Pancreas (tissue), 10 donors: ENCODE data around the gene TRPM8. TPM values are rescaled to one million over a fixed set of nuclear protein-coding genes. Genes with fewer than 3 reads are reported as not detected.
A peak's percentile ranks its signal among the peaks of the same experiment; 100 is the strongest.

Experiments
- ATAC-seq, 4 donors: fragments of 200-7000 bp; cut with Tn5 transposase; one replicate each; pipeline versions ENCODE4 v1.8.0 to v1.9.1; 2020; ENCODE audit warnings: mild to moderate bottlenecking in 4 of 4, moderate library complexity in 4 of 4
- DNase-seq, 6 donors: peaks; one replicate each; pipeline ENCODE4 v3.0.0-alpha.2; 2020
- FAIRE-seq: peaks from 2 replicates; lab custom pipeline; 2012; peaks lifted over from hg19 to GRCh38; lab: Jason Lieb, UNC
- H3K27ac ChIP-seq, 4 donors: fragments of 200-600 bp; sonication (generic); 1 replicate in 3 of 4; 2 replicates in 1 of 4; pipeline versions ENCODE4 v1.5.0 to v1.8.0; 2020
- H3K27me3 ChIP-seq, 4 donors: fragments of 200-600 bp; one replicate each; pipeline ENCODE4 v1.8.0; 2021
- H3K36me3 ChIP-seq, 3 donors: fragments of 200-600 bp; sonication (generic) in 1 of 3; one replicate each; pipeline versions ENCODE4 v1.5.0 to v1.8.0; 2020 to 2021
- H3K4me1 ChIP-seq, 3 donors: fragments of 200-600 bp; one replicate each; pipeline ENCODE4 v1.8.0; 2021
- H3K4me3 ChIP-seq, 4 donors: fragments of 200-600 bp; sonication (generic) in 2 of 4; one replicate each; pipeline versions ENCODE4 v1.5.0 to v1.8.0; 2020 to 2021
- H3K9me3 ChIP-seq, 4 donors: fragments of 200-600 bp; one replicate each; pipeline ENCODE4 v1.8.0; 2021
- whole genome bisulfite sequencing, 2 donors: extraction: QIAGEN DNeasy Blood & Tissue Kit; methylation state at CpG; one replicate each; pipeline ENCODE4 v1.1.7; 2013; 5-methylcytosine and 5-hydroxymethylcytosine counted together
- intact Hi-C, 3 donors: fragments of 100-400 bp; cut with DNase I; formaldehyde crosslinking; loops; one replicate each; pipeline versions ENCODE4 v1.11.1 to v1.14.2; 2022
- polyA plus RNA-seq, 2 donors: library from polyadenylated mRNA; stranded (reverse); fragments of 200-250 nt; gene quantifications; one replicate each; pipeline ENCODE4 v1.2.3, GENCODE V29; 2013
- total RNA-seq, 6 donors: library from RNA; stranded (reverse); fragmentation: NEBNext Ultra II Directional in 4 of 6; extraction: Animal tissue kit (Norgen Biotek cat#: 25700) in 4 of 6; gene quantifications; one replicate each; pipeline versions ENCODE4 v1.2.1 to v1.2.4, GENCODE V29; 2021 to 2023
- TF ChIP-seq, protein P1 (sequence below), 4 donors: fragments of 200-600 bp; sonication (generic) in 3 of 4; IDR thresholded peaks; one replicate each; pipeline versions ENCODE4 v1.5.0 to v1.8.0; 2021; ENCODE audit warnings: antibody characterized with exemption in 4 of 4
- donor health status: healthy with polysubstance abuse.
- donor health status: DM: no; HTN: no; CAD: no; lungs with moderate emphysema.
- donor health status: DM: no; HTN: no; CAD: no.
- donor health status: control.
- donor health status: control.
- donor health status: Bipolar disorder and iron deficiency.
- donor health status: DM: yes; HTN: yes; CAD: no.
- donor health status: DM: no; HTN: no; CAD: no.
- donor health status: DM: no; HTN: no; CAD: no.
- donor health status: DM: yes; HTN: yes; CAD: no.

The TRPM8 gene
- total and polyA plus RNA-seq, 8 donors, result 0.08 to 1.00 (median 0.23) TPM; not detected in 1

GRCh38 chr2:233934524-233934923 lies 17.4 kb downstream of the TRPM8 start:
- TF ChIP-seq, protein P1, sequence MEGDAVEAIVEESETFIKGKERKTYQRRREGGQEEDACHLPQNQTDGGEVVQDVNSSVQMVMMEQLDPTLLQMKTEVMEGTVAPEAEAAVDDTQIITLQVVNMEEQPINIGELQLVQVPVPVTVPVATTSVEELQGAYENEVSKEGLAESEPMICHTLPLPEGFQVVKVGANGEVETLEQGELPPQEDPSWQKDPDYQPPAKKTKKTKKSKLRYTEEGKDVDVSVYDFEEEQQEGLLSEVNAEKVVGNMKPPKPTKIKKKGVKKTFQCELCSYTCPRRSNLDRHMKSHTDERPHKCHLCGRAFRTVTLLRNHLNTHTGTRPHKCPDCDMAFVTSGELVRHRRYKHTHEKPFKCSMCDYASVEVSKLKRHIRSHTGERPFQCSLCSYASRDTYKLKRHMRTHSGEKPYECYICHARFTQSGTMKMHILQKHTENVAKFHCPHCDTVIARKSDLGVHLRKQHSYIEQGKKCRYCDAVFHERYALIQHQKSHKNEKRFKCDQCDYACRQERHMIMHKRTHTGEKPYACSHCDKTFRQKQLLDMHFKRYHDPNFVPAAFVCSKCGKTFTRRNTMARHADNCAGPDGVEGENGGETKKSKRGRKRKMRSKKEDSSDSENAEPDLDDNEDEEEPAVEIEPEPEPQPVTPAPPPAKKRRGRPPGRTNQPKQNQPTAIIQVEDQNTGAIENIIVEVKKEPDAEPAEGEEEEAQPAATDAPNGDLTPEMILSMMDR (IDR thresholded peaks at IDR 0.05), result no peak
- DNase-seq (no peak), ATAC-seq (no peak), FAIRE-seq (no peak)
- H3K27me3 ChIP-seq, result peaks cover 0 to under 1% (median 0%) of the 10 kb centered on the region in 4 donors
- no peak overlapping the region for H3K27ac ChIP-seq
- intact Hi-C loops, result no loop called here
- 91 to 96% methylated on average over 1 of the region's 1 CpG for WGBS, 2 donors
- H3K9me3 ChIP-seq, result no peaks in the 10 kb centered on the region
- H3K36me3 ChIP-seq, result no peaks in the 10 kb centered on the region
- no peak overlapping the region for H3K4me3 ChIP-seq
- H3K4me1 ChIP-seq, result no peaks in the 10 kb centered on the region

- intact Hi-C loops, result no loop called here
- Histone ChIP-seq H3K27me3 (peaks cover 0 to 7% (median 0%) of the 10 kb centered on the region in 4 donors), H3K4me3 (no peak overlapping the region), H3K4me1 (no peaks in the 10 kb centered on the region), H3K27ac (no peak overlapping the region), H3K36me3 (no peaks in the 10 kb centered on the region), H3K9me3 (no peaks in the 10 kb centered on the region)
- 67 to 75% methylated on average over 1 of the region's 1 CpG for WGBS, 2 donors
- TF ChIP-seq, protein P1 (IDR thresholded peaks at IDR 0.05), result no peak
- DNase-seq (no peak), ATAC-seq (no peak), FAIRE-seq (no peak)
Observed at GRCh38 chr2:233935426-233935825, 18.3 kb downstream of the TRPM8 start.

GRCh38 chr2:233936089-233936488 lies 18.9 kb downstream of the TRPM8 start:
- H3K4me1 ChIP-seq, result no peaks in the 10 kb centered on the region
- no peak for DNase-seq
- no peak for FAIRE-seq
- WGBS, 2 donors, result 71 to 72% methylated on average over 7 of the region's 7 CpGs
- H3K27ac ChIP-seq, result no peak overlapping the region
- intact Hi-C loops, result no loop called here
- no peaks in the 10 kb centered on the region for H3K36me3 ChIP-seq
- TF ChIP-seq, protein P1 (IDR thresholded peaks at IDR 0.05), result no peak
- H3K27me3 ChIP-seq, result peaks cover 0 to 7% (median 0%) of the 10 kb centered on the region in 4 donors
- no peak for ATAC-seq
- no peaks in the 10 kb centered on the region for H3K9me3 ChIP-seq
- H3K4me3 ChIP-seq, result no peak overlapping the region

- no peaks in the 10 kb centered on the region for H3K4me1 ChIP-seq
- 11 to 16% methylated on average over 36 of the region's 36 CpGs for WGBS, 2 donors
- peak in 2 of 6 donors; percentile 16 to 23 for DNase-seq
Observed at GRCh38 chr2:233938676-233939370, 21.6 kb downstream of the TRPM8 start.

More at GRCh38 chr2:233938676-233939370, 21.6 kb downstream of the TRPM8 start:
- TF ChIP-seq, protein P1 (IDR thresholded peaks at IDR 0.05), result no peak
- H3K36me3 ChIP-seq, result no peaks in the 10 kb centered on the region
- peaks cover 0 to 13% (median 0%) of the 10 kb centered on the region in 4 donors for H3K27me3 ChIP-seq
- H3K27ac ChIP-seq, result no peak overlapping the region
- no peak for FAIRE-seq
- intact Hi-C loops, result no loop called here
- peak overlapping the region in 1 of 4 donors; percentile 23 for H3K4me3 ChIP-seq
- ATAC-seq, result peak in 1 of 4 donors; percentile 42
- H3K9me3 ChIP-seq, result no peaks in the 10 kb centered on the region
